Smooth muscle cell (in vitro differentiated cells): ENCODE data around the gene VEZT. TPM values are rescaled to one million over a fixed set of nuclear protein-coding genes. Genes with fewer than 3 reads are reported as not detected.
"Not testable (repeated sequence)": the region's sequence is repeated elsewhere in the genome, so short reads cannot be mapped to it uniquely, and the experiment has no call there.

ENCODE experiments used
- DNase-seq: peaks from one replicate; lab custom pipeline; 2025; ENCODE audit not compliant: unreplicated experiment; lab: John Stamatoyannopoulos, UW
- H2AFZ ChIP-seq: fragments of 200-600 bp; sonication (generic); 2 replicates; pipeline ENCODE4 v1.6.0; 2016; ENCODE audit warnings: antibody characterized with exemption, low read depth, mild to moderate bottlenecking
- H3F3A ChIP-seq: fragments of 200-600 bp; sonication (generic); 2 replicates; pipeline ENCODE4 v1.6.0; 2017; ENCODE audit warnings: antibody characterized with exemption, low read depth
- H3K27ac ChIP-seq: fragments of 200-600 bp; sonication (generic); 2 replicates; pipeline ENCODE4 v1.5.1; 2016; ENCODE audit warnings: low read depth, mild to moderate bottlenecking
- H3K27me3 ChIP-seq: fragments of 200-600 bp; sonication (generic); 2 replicates; pipeline ENCODE4 v1.6.1; 2016; ENCODE audit warnings: low read depth, mild to moderate bottlenecking
- H3K36me3 ChIP-seq: fragments of 200-600 bp; sonication (generic); 2 replicates; pipeline ENCODE4 v1.5.1; 2016; ENCODE audit warnings: low read depth
- H3K4me1 ChIP-seq: fragments of 200-600 bp; sonication (generic); 2 replicates; pipeline ENCODE4 v1.5.1; 2016; ENCODE audit warnings: low read depth
- H3K4me2 ChIP-seq: fragments of 200-600 bp; sonication (generic); 2 replicates; pipeline ENCODE4 v1.6.0; 2016; ENCODE audit warnings: mild to moderate bottlenecking
- H3K4me3 ChIP-seq: fragments of 200-600 bp; sonication (generic); 2 replicates; pipeline ENCODE4 v1.5.1; 2016; ENCODE audit warnings: mild to moderate bottlenecking
- H3K79me2 ChIP-seq: fragments of 200-600 bp; sonication (generic); 2 replicates; pipeline ENCODE4 v1.6.0; 2016; ENCODE audit warnings: low read depth, mild to moderate bottlenecking
- H3K9ac ChIP-seq: fragments of 200-600 bp; sonication (generic); 2 replicates; pipeline ENCODE4 v1.6.0; 2016; ENCODE audit warnings: low read depth
- H3K9me3 ChIP-seq: fragments of 200-600 bp; sonication (generic); replicated peaks from 2 replicates; pipeline ENCODE4 v1.5.1; 2016; ENCODE audit warnings: low read depth
- H4K20me1 ChIP-seq: fragments of 200-600 bp; sonication (generic); 2 replicates; pipeline ENCODE4 v1.6.0; 2016; ENCODE audit warnings: low read depth
- WGBS: methylation state at CpG from one replicate; pipeline ENCODE4 v1.1.7; 2016; ENCODE audit warnings: low lambda C conversion rate; 5-methylcytosine and 5-hydroxymethylcytosine counted together
- polyA plus RNA-seq: library from polyadenylated mRNA; unstranded; fragments of >200 nt; fragmentation: Nextera tagmentation; extraction: Ambion mirVana; gene quantifications from 2 replicates; pipeline ENCODE4 v1.2.1, GENCODE V29; 2016
- total RNA-seq: library from RNA; depleted of rRNA; stranded (reverse); fragments of >200 nt; gene quantifications from 2 replicates; pipeline ENCODE4 v1.2.3, GENCODE V29; 2014
- TF ChIP-seq, protein P1 (sequence below): fragments of 200-600 bp; sonication (generic); IDR thresholded peaks from 2 replicates; pipeline ENCODE4 v1.5.1; 2017; ENCODE audit warnings: borderline replicate concordance, mild to moderate bottlenecking, antibody characterized with exemption; ENCODE audit not compliant: insufficient read depth, poor library complexity, severe bottlenecking

VEZT gene
- total and polyA plus RNA-seq, 2 experiments from 2014 or later, result 21.2 to 65.2 TPM

DNA sequence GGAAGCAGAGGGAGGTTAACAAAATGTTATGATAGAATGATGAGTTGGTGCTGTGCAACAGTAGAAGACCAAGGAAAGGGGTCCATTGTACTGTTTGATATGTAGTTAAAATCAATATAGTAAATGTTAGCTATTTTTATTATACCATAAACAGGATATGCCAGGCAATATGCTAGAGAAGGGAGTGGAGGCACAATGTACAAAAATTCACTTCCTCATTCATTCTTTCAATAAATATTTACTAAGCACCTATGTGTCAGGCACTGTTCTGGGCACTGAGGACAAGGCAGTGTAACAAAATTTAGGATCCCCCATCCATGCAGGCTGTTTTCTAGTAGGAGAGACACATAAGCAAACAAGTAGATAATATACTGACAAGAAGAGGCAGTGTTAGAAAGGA is 25.3 kb upstream of the VEZT start:
- H3K4me1 ChIP-seq, result peaks cover 6% of the 10 kb centered on the region
- no peak for DNase-seq
- no peaks in the 10 kb centered on the region for H3K9me3 ChIP-seq
- H4K20me1 ChIP-seq, result no peaks in the 10 kb centered on the region
- TF ChIP-seq, protein P1, sequence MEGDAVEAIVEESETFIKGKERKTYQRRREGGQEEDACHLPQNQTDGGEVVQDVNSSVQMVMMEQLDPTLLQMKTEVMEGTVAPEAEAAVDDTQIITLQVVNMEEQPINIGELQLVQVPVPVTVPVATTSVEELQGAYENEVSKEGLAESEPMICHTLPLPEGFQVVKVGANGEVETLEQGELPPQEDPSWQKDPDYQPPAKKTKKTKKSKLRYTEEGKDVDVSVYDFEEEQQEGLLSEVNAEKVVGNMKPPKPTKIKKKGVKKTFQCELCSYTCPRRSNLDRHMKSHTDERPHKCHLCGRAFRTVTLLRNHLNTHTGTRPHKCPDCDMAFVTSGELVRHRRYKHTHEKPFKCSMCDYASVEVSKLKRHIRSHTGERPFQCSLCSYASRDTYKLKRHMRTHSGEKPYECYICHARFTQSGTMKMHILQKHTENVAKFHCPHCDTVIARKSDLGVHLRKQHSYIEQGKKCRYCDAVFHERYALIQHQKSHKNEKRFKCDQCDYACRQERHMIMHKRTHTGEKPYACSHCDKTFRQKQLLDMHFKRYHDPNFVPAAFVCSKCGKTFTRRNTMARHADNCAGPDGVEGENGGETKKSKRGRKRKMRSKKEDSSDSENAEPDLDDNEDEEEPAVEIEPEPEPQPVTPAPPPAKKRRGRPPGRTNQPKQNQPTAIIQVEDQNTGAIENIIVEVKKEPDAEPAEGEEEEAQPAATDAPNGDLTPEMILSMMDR, result no peak
- H3F3A ChIP-seq, result peaks cover 6% of the 10 kb centered on the region
- no peaks in the 10 kb centered on the region for H3K27me3 ChIP-seq
- H3K4me3 ChIP-seq, result no peak overlapping the region
- no peak overlapping the region for H2AFZ ChIP-seq
- H3K9ac ChIP-seq, result no peak overlapping the region
- no peak overlapping the region for H3K4me2 ChIP-seq
- no peaks in the 10 kb centered on the region for H3K36me3 ChIP-seq
- H3K27ac ChIP-seq, result no peak overlapping the region
- peaks cover 38% of the 10 kb centered on the region for H3K79me2 ChIP-seq

DNA sequence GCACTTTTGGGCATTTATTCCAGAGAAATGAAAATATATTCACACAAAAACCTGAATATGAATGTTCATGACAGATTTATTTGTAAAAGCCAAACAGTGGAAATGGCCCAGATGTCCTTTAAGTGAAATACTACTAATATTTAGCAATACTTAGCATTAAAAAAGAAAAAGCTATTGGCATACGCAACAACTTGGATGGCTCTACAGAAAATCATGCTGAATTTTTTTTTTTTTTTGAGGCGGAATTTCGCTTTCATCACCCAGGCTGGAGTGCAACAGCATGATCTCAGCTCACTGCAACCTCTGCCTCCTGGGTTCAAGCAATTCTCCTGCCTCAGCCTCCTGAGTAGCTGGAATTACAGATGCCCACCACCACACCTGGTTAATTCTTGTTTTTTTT is 24.5 kb upstream of the VEZT start:
- Histone ChIP-seq H3F3A (peaks cover 7% of the 10 kb centered on the region), H3K4me1 (peaks cover 3% of the 10 kb centered on the region), H2AFZ (no peak overlapping the region), H3K27me3 (no peaks in the 10 kb centered on the region), H3K9ac (no peak overlapping the region), H3K79me2 (peaks cover 46% of the 10 kb centered on the region), H3K27ac (no peak overlapping the region), H3K4me3 (no peak overlapping the region), H3K36me3 (no peaks in the 10 kb centered on the region), H4K20me1 (no peaks in the 10 kb centered on the region), H3K9me3 (no peaks in the 10 kb centered on the region), H3K4me2 (no peak overlapping the region)
- TF ChIP-seq, protein P1, result no peak
- 100% methylated on average over 3 of the region's 3 CpGs for WGBS
- DNase-seq, result no peak

DNA sequence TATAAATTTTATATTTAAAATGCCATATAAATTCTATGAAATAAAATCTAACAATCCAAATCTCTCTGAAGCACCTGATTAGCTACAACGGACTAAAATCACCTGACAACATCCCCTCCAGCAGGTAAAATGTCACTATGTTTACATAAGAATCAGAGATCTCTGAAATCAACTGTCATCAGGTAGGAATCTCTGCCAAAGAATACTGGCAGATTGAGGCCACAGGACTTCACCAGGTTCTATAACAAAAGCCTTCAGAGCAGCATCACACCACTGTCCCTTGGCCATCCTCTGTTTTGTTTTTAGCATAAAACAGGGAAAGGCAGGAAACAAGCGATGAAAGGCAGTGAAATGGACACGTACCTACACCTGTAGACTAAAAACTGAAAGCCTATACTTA is 22.5 kb upstream of the VEZT start:
- DNase-seq, result no peak
- TF ChIP-seq, protein P1, result no peak
- Histone ChIP-seq H2AFZ (no peak overlapping the region), H3K9me3 (no peaks in the 10 kb centered on the region), H4K20me1 (no peaks in the 10 kb centered on the region), H3K4me3 (no peak overlapping the region), H3K27me3 (no peaks in the 10 kb centered on the region), H3F3A (peaks cover 3% of the 10 kb centered on the region), H3K4me2 (no peak overlapping the region), H3K9ac (no peak overlapping the region), H3K79me2 (peaks cover 51% of the 10 kb centered on the region), H3K36me3 (no peaks in the 10 kb centered on the region), H3K27ac (no peak overlapping the region), H3K4me1 (no peaks in the 10 kb centered on the region)
- WGBS, result 89% methylated on average over 3 of the region's 3 CpGs

DNA sequence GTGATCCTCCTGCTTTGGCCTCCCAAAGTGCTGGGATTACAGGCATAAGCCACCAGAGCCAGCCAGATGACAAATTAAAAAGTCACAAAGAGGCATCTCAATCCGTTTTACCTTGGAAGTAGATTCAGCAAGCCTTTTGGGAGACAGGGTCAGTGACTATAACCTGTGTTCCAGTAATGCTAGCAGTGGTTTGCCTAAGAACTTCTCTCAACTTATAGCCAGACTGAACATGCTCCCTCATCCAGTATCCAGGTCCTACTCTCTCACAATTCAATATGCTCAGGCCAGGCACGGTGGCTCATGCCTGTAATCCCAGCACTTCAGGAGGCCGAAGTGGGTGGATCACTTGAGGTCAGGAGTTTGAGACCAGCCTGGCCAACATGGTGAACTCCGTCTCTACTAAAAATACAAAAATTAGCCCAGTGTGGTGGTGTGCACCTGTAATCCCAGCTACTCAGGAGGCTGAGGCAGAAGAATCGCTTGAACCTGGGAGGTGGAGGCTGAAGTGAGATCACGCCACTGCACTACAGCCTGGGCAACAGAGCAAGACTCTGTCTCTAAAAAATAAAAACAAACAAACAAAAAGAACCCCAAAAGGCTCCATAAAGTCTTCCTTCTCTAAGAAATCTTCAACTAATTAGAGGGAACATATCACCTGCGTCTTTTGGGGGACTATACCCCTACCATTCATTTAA is 20.6 kb upstream of the VEZT start:
- not testable (repeated sequence) for H4K20me1 ChIP-seq, H3K4me2 ChIP-seq, DNase-seq, H3K4me3 ChIP-seq, H3K27me3 ChIP-seq, H3K9me3 ChIP-seq, H3K27ac ChIP-seq, H3K9ac ChIP-seq, H2AFZ ChIP-seq, H3F3A ChIP-seq, H3K36me3 ChIP-seq
- H3K79me2 ChIP-seq, result peaks cover 49% of the 10 kb centered on the region
- peaks cover 12% of the 10 kb centered on the region for H3K4me1 ChIP-seq
- 95% methylated on average over 7 of the region's 7 CpGs for WGBS
